Spleen (tissue), 11 donors: ENCODE results near the gene SUMO4. TPM values are rescaled to one million over a fixed set of nuclear protein-coding genes. Genes with fewer than 3 reads are reported as not detected.

Source experiments
- DNase-seq: peaks from one replicate; pipeline ENCODE4 v3.0.0-alpha.2; 2020
- H3K27ac ChIP-seq, 8 donors: fragments of 200-600 bp; sonication (generic) in 7 of 8; 1 replicate in 4 of 8; 2 replicates in 4 of 8; pipeline versions ENCODE4 v1.5.0 to v1.8.0; 2016 to 2021; ENCODE audit warnings: inconsistent platforms in 4 of 8, mild to moderate bottlenecking in 4 of 8, moderate library complexity in 1 of 8
- H3K27me3 ChIP-seq, 7 donors: fragments of 200-600 bp; sonication (generic) in 6 of 7; replicated peaks in 1 of 7; 1 replicate in 4 of 7; 2 replicates in 3 of 7; pipeline versions ENCODE4 v1.5.0 to v1.8.0; 2016 to 2021; ENCODE audit warnings: inconsistent platforms in 3 of 7, mild to moderate bottlenecking in 1 of 7
- H3K36me3 ChIP-seq, 6 donors: fragments of 200-600 bp; sonication (generic) in 5 of 6; 1 replicate in 4 of 6; 2 replicates in 2 of 6; pipeline versions ENCODE4 v1.5.0 to v1.8.0; 2016 to 2021; ENCODE audit warnings: inconsistent platforms in 2 of 6
- H3K4me1 ChIP-seq, 6 donors: fragments of 200-600 bp; sonication (generic) in 5 of 6; 1 replicate in 3 of 6; 2 replicates in 3 of 6; pipeline versions ENCODE4 v1.5.0 to v1.8.0; 2016 to 2021; ENCODE audit warnings: inconsistent platforms in 3 of 6
- H3K4me3 ChIP-seq, 8 donors: fragments of 200-600 bp; sonication (generic) in 7 of 8; 1 replicate in 4 of 8; 2 replicates in 4 of 8; pipeline versions ENCODE4 v1.5.0 to v1.8.0; 2016 to 2021; ENCODE audit warnings: inconsistent platforms in 4 of 8, mild to moderate bottlenecking in 4 of 8, moderate library complexity in 2 of 8
- H3K9me3 ChIP-seq, 8 donors: fragments of 200-600 bp; sonication (generic) in 7 of 8; 1 replicate in 4 of 8; 2 replicates in 4 of 8; pipeline versions ENCODE4 v1.5.0 to v1.8.0; 2016 to 2021; ENCODE audit warnings: inconsistent platforms in 4 of 8
- CTCF ChIP-seq, 11 experiments: fragments of 200-600 bp in 7 of 11; fragments of 450-650 bp in 4 of 11; sonication (generic) in 4 of 11; IDR thresholded peaks in 8 of 11; conservative IDR thresholded peaks in 3 of 11; 1 replicate in 7 of 11; 2 replicates in 4 of 11; pipeline versions ENCODE4 v1.4.0 to v1.8.0; 2016 to 2021; ENCODE audit warnings: antibody characterized with exemption in 11 of 11, inconsistent platforms in 4 of 11, mild to moderate bottlenecking in 1 of 11
- POLR2A ChIP-seq, 3 donors: fragments of 450-650 bp; IDR thresholded peaks; one replicate each; pipeline ENCODE4 v1.5.1; 2017; ENCODE audit warnings: antibody characterized with exemption in 3 of 3, mild to moderate bottlenecking in 1 of 3
- POLR2AphosphoS5 ChIP-seq, 3 donors: sonication (generic); formaldehyde crosslinking; IDR thresholded peaks; one replicate each; pipeline ENCODE4 v1.5.1; 2017; ENCODE audit warnings: antibody characterized with exemption in 3 of 3
- WGBS, 5 donors: extraction: QIAGEN DNeasy Blood & Tissue Kit in 3 of 5; methylation state at CpG; one replicate each; pipeline versions ENCODE4 v1.1.5 to v1.1.7; 2013 to 2018; 5-methylcytosine and 5-hydroxymethylcytosine counted together
- intact Hi-C: fragments of 100-400 bp; cut with DNase I; formaldehyde crosslinking; loops from one replicate; pipeline ENCODE4 v1.15.0; 2023; ENCODE audit warnings: low total_unique reads
- polyA plus RNA-seq, 3 donors: library from polyadenylated mRNA; stranded (reverse); fragments of 200-250 nt; gene quantifications; one replicate each; pipeline ENCODE4 v1.2.1, GENCODE V29; 2013
- total RNA-seq, 7 donors: library from RNA; depleted of rRNA in 3 of 7; stranded (reverse); fragments of >200 nt in 3 of 7; fragmentation: NEBNext Ultra II Directional in 4 of 7; extraction: Animal tissue kit (Norgen Biotek cat#: 25700) in 4 of 7; gene quantifications; one replicate each; pipeline versions ENCODE4 v1.1.0 to v1.2.1, GENCODE V29; 2016 to 2021
- donor health status: healthy with polysubstance abuse.
- donor health status: DM: no; HTN: no; CAD: no; lungs with moderate emphysema.
- donor health status: DM: no; HTN: no; CAD: no.
- donor health status: Bipolar disorder and iron deficiency.
- donor health status: healthy.
- donor health status: DM: no; HTN: no; CAD: no.
- donor health status: DM: yes; HTN: yes; CAD: no.

The SUMO4 gene
- total and polyA plus RNA-seq, 10 donors: 0.16 to 19.7 (median 6.3) TPM; not detected in 2

- H3K36me3 ChIP-seq: peaks cover 0 to 9% (median 0%) of the 10 kb centered on the region in 6 donors
- TF ChIP-seq CTCF (IDR thresholded peaks at IDR 0.05 in 8 of 11, conservative IDR thresholded peaks at IDR 0.05 in 3 of 11): no peak
- TF ChIP-seq POLR2AphosphoS5 (IDR thresholded peaks at IDR 0.05): no peak
- TF ChIP-seq POLR2A (IDR thresholded peaks at IDR 0.05): no peak
- no peak for DNase-seq
- H3K4me3 ChIP-seq: no peak overlapping the region
- H3K9me3 ChIP-seq: no peaks in the 10 kb centered on the region
- intact Hi-C loops: no loop called here
- 88 to 91% (median 88%) methylated on average over 17 of the region's 17 CpGs for WGBS, 5 donors
- peaks cover 0 to 88% (median 21%) of the 10 kb centered on the region in 6 donors for H3K4me1 ChIP-seq
- H3K27ac ChIP-seq: no peak overlapping the region
- H3K27me3 ChIP-seq: no peaks in the 10 kb centered on the region
Observed at GRCh38 chr6:149357726-149358538, 42.1 kb upstream of the SUMO4 start.

- H3K4me1 ChIP-seq: peaks cover 0 to 89% (median 25%) of the 10 kb centered on the region in 6 donors
- peaks cover 0 to 9% (median 0%) of the 10 kb centered on the region in 6 donors for H3K36me3 ChIP-seq
- no peaks in the 10 kb centered on the region for H3K9me3 ChIP-seq
- TF ChIP-seq POLR2AphosphoS5 (IDR thresholded peaks at IDR 0.05) (no peak), POLR2A (IDR thresholded peaks at IDR 0.05) (no peak)
- no peak overlapping the region for H3K4me3 ChIP-seq
- intact Hi-C loops: no loop called here
- no peak for DNase-seq
- H3K27me3 ChIP-seq: no peaks in the 10 kb centered on the region
- H3K27ac ChIP-seq: no peak overlapping the region
Observed at GRCh38 chr6:149359440-149359839, 40.6 kb upstream of the SUMO4 start.

GRCh38 chr6:149360536-149360935 is 39.5 kb upstream of the SUMO4 start:
- WGBS, 5 donors: 95 to 100% (median 99%) methylated on average over 3 of the region's 3 CpGs

GRCh38 chr6:149362289-149362688 is 37.8 kb upstream of the SUMO4 start:
- 93 to 97% (median 97%) methylated on average over 5 of the region's 5 CpGs for WGBS, 5 donors
- H3K27me3 ChIP-seq: no peaks in the 10 kb centered on the region
- H3K4me1 ChIP-seq: peaks cover 4 to 93% (median 46%) of the 10 kb centered on the region in 6 donors
- H3K27ac ChIP-seq: no peak overlapping the region
- no peak for DNase-seq
- peaks cover 0 to 9% (median 0%) of the 10 kb centered on the region in 6 donors for H3K36me3 ChIP-seq
- intact Hi-C loops: no loop called here
- no peak overlapping the region for H3K4me3 ChIP-seq
- no peaks in the 10 kb centered on the region for H3K9me3 ChIP-seq
- TF ChIP-seq POLR2AphosphoS5 (IDR thresholded peaks at IDR 0.05) (no peak), POLR2A (IDR thresholded peaks at IDR 0.05) (no peak), CTCF (IDR thresholded peaks at IDR 0.05 in 8 of 11, conservative IDR thresholded peaks at IDR 0.05 in 3 of 11) (no peak)

More at GRCh38 chr6:149360536-149360935, 39.5 kb upstream of the SUMO4 start:
- intact Hi-C loops: no loop called here
- Histone ChIP-seq H3K27ac (no peak overlapping the region), H3K36me3 (peaks cover 0 to 9% (median 0%) of the 10 kb centered on the region in 6 donors), H3K27me3 (no peaks in the 10 kb centered on the region), H3K4me1 (peaks cover 4 to 90% (median 33%) of the 10 kb centered on the region in 6 donors), H3K9me3 (no peaks in the 10 kb centered on the region), H3K4me3 (no peak overlapping the region)
- no peak for TF ChIP-seq POLR2AphosphoS5 (IDR thresholded peaks at IDR 0.05)
- no peak for TF ChIP-seq POLR2A (IDR thresholded peaks at IDR 0.05)
- no peak for TF ChIP-seq CTCF (IDR thresholded peaks at IDR 0.05 in 8 of 11, conservative IDR thresholded peaks at IDR 0.05 in 3 of 11)
- DNase-seq: no peak
